Measurements from ENCODE around the gene PLXNA2. TPM values are rescaled to one million over a fixed set of nuclear protein-coding genes. Genes with fewer than 3 reads are reported as not detected.

The PLXNA2 gene
- total and polyA plus RNA-seq, 7 donors, result 2.4 to 16.1 (median 6.4) TPM

GRCh38 chr1:208031316-208031931 is 212.8 kb downstream of the PLXNA2 start:
- H3K27ac ChIP-seq, result peak overlapping the region; percentile 67 to 75 (median 69)
- 80 to 87% methylated on average over 10 of the region's 10 CpGs for WGBS, 2 donors
- H3K36me3 ChIP-seq, result peaks cover 0 to 52% (median 12%) of the 10 kb centered on the region in 4 donors
- H3K4me3 ChIP-seq, result no peak overlapping the region
- H3K9me3 ChIP-seq, result no peaks in the 10 kb centered on the region
- TF ChIP-seq CTCF (IDR thresholded peaks at IDR 0.05), result no peak
- TF ChIP-seq EP300 (IDR thresholded peaks at IDR 0.05), result no peak
- no peak for TF ChIP-seq POLR2AphosphoS5 (IDR thresholded peaks at IDR 0.05)
- no peak for TF ChIP-seq POLR2A (IDR thresholded peaks at IDR 0.05)
- intact Hi-C loops (cut with DNase I), result loop anchor here (5.0 kb wide), 1 partner anchor 96 kb away; no protein-coding TSS in a partner anchor
- H3K27me3 ChIP-seq, result no peaks in the 10 kb centered on the region
- peak; percentile 50 for DNase-seq
- H3K4me1 ChIP-seq, result peaks cover 0 to 32% (median 28%) of the 10 kb centered on the region in 4 donors

- Histone ChIP-seq H3K27ac (peak overlapping the region; percentile 67 to 75 (median 69)), H3K27me3 (no peaks in the 10 kb centered on the region), H3K4me3 (no peak overlapping the region), H3K36me3 (peaks cover 0 to 52% (median 12%) of the 10 kb centered on the region in 4 donors), H3K4me1 (peaks cover 0 to 32% (median 28%) of the 10 kb centered on the region in 4 donors), H3K9me3 (no peaks in the 10 kb centered on the region)
- TF ChIP-seq EP300 (IDR thresholded peaks at IDR 0.05) (no peak), CTCF (IDR thresholded peaks at IDR 0.05) (no peak), POLR2A (IDR thresholded peaks at IDR 0.05) (no peak), POLR2AphosphoS5 (IDR thresholded peaks at IDR 0.05) (no peak)
- WGBS, 2 donors, result 59 to 72% methylated on average over 12 of the region's 12 CpGs
- intact Hi-C loops (cut with DNase I), result loop anchor here (5.0 kb wide), 1 partner anchor 97 kb away; no protein-coding TSS in a partner anchor
- peak; percentile 79 for DNase-seq
Measured at GRCh38 chr1:208030288-208031091, 213.7 kb downstream of the PLXNA2 start.

GRCh38 chr1:208029381-208030287 is 214.6 kb downstream of the PLXNA2 start:
- intact Hi-C loops (cut with DNase I), result loop anchor here (5.0 kb wide), 2 partner anchors 53 to 98 kb away; no protein-coding TSS in a partner anchor
- WGBS, 2 donors, result 10 to 46% methylated on average over 13 of the region's 13 CpGs
- H3K36me3 ChIP-seq, result peaks cover 0 to 52% (median 12%) of the 10 kb centered on the region in 4 donors

More at GRCh38 chr1:208029381-208030287, 214.6 kb downstream of the PLXNA2 start:
- Histone ChIP-seq H3K27ac (peak overlapping the region; percentile 67 to 75 (median 69)), H3K9me3 (no peaks in the 10 kb centered on the region), H3K4me1 (peaks cover 0 to 32% (median 28%) of the 10 kb centered on the region in 4 donors), H3K27me3 (no peaks in the 10 kb centered on the region), H3K4me3 (no peak overlapping the region)
- no peak for DNase-seq
- no peak for TF ChIP-seq POLR2AphosphoS5 (IDR thresholded peaks at IDR 0.05)
- TF ChIP-seq EP300 (IDR thresholded peaks at IDR 0.05), result no peak
- TF ChIP-seq POLR2A (IDR thresholded peaks at IDR 0.05), result no peak
- TF ChIP-seq CTCF (IDR thresholded peaks at IDR 0.05), result no peak
